ENCODE data around the gene NEMP1.

DNA sequence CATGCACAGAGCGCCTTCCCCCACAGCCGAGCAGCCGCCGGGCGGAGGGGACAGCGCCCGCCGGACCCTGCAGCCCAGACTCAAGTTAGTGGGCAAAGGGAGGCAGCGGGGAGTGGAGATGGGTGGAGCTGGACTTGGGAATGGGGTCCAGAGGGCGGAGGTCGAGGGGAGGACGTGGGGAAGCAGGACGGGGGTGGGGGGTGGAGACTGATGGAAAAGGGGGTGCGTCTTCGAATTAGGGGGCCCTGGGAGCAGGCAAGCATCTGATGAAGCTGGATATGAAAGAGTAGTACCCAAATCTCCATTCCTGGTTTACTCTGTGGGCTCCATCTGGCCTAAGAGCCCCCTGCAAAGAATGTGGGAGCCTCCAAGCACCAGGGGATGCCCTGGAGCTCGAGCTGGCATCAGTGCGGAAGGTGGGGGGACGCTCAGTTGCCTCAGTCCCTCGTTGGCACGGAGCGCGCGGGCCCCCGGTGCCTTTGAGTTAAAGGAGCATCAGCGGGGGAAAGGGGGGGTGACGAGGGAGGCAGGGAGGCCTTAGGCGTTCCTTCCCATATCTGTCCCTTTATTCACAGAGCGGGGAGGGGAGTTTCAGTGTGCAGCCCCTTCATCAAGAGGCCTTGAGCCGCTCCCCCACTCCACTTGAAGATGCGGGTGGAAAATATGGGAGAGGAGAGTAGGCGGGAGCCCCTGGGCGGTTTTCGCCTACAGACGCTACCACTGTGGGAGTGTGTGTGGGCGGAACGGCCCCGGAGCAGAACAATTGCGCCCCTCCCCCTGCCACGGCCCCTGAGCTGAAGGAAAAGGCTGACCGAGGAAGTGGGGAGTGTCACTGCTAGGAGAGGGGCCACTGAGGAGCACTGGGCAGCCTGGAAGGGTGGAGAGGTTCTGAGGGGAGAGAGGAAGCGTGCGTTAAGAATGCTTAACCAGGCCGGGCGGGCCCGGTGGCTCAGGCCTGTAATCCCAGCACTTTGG, 11.0 kb upstream of the NEMP1 start:
- TF ChIP-seq EZH2 (IDR thresholded peaks at IDR 0.05; ENCODE audit: low read depth, low read length, severe bottlenecking): no peak
- TF ChIP-seq BACH1 (IDR thresholded peaks at IDR 0.05; ENCODE audit: low read length): no peak
- TF ChIP-seq, protein P1, sequence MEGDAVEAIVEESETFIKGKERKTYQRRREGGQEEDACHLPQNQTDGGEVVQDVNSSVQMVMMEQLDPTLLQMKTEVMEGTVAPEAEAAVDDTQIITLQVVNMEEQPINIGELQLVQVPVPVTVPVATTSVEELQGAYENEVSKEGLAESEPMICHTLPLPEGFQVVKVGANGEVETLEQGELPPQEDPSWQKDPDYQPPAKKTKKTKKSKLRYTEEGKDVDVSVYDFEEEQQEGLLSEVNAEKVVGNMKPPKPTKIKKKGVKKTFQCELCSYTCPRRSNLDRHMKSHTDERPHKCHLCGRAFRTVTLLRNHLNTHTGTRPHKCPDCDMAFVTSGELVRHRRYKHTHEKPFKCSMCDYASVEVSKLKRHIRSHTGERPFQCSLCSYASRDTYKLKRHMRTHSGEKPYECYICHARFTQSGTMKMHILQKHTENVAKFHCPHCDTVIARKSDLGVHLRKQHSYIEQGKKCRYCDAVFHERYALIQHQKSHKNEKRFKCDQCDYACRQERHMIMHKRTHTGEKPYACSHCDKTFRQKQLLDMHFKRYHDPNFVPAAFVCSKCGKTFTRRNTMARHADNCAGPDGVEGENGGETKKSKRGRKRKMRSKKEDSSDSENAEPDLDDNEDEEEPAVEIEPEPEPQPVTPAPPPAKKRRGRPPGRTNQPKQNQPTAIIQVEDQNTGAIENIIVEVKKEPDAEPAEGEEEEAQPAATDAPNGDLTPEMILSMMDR (IDR thresholded peaks at IDR 0.05; ENCODE audit: control extremely low read depth in 1 of 3, insufficient read depth in 1 of 3, low read depth in 1 of 3, low read length in 3 of 3): no peak
- TF ChIP-seq EP300 (IDR thresholded peaks at IDR 0.05; ENCODE audit: borderline replicate concordance in 1 of 2, low read depth in 2 of 2, low read length in 2 of 2): no peak
- no peak for TF ChIP-seq CHD2 (IDR thresholded peaks at IDR 0.05; ENCODE audit: low read length)
- no peak for TF ChIP-seq RFX5 (IDR thresholded peaks at IDR 0.05; ENCODE audit: borderline replicate concordance, low read depth, low read length)
- no peak for TF ChIP-seq CREB1 (IDR thresholded peaks at IDR 0.05)
- no peak for TF ChIP-seq CEBPB (IDR thresholded peaks at IDR 0.05; ENCODE audit: low read depth, low read length)
- TF ChIP-seq TAF1 (IDR thresholded peaks at IDR 0.05; ENCODE audit: low read depth, low read length): no peak
- TF ChIP-seq, protein P2, sequence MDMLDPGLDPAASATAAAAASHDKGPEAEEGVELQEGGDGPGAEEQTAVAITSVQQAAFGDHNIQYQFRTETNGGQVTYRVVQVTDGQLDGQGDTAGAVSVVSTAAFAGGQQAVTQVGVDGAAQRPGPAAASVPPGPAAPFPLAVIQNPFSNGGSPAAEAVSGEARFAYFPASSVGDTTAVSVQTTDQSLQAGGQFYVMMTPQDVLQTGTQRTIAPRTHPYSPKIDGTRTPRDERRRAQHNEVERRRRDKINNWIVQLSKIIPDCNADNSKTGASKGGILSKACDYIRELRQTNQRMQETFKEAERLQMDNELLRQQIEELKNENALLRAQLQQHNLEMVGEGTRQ (IDR thresholded peaks at IDR 0.05; ENCODE audit: low read length): no peak
- no peak for TF ChIP-seq POLR2A (IDR thresholded peaks at IDR 0.05; ENCODE audit: control extremely low read depth in 1 of 2, low read depth in 2 of 2, low read length in 2 of 2)
- no peak for TF ChIP-seq GABPA (IDR thresholded peaks at IDR 0.05; ENCODE audit: borderline replicate concordance, insufficient read depth, low read length)
- TF ChIP-seq POLR2AphosphoS5 (IDR thresholded peaks at IDR 0.05; ENCODE audit: low read depth, low read length): no peak
- TF ChIP-seq ZNF274 (IDR thresholded peaks at IDR 0.05; ENCODE audit: borderline replicate concordance, extremely low read depth, low read length): no peak
